22Rv1 (cell line): ENCODE measurements around the gene CFAP74.

Experiments used
- CTCF ChIP-seq: fragments of 450-650 bp; IDR thresholded peaks from 2 replicates; pipeline ENCODE4 v1.5.1; 2017; ENCODE audit warnings: mild to moderate bottlenecking
- ZFX ChIP-seq: fragments of 450-650 bp; IDR thresholded peaks from 2 replicates; pipeline ENCODE4 v1.6.1; 2017; ENCODE audit warnings: antibody characterized with exemption, borderline replicate concordance

GRCh38 chr1:1917995-1918900 is 85.3 kb downstream of the CFAP74 start:
- no peak for TF ChIP-seq CTCF
- no peak for TF ChIP-seq ZFX
